ENCODE measurements around the gene ZNF324B.

The ZNF324B gene

GRCh38 chr19:58491393-58491792 lies 40.0 kb downstream of the ZNF324B start:
- TF ChIP-seq, protein P1, sequence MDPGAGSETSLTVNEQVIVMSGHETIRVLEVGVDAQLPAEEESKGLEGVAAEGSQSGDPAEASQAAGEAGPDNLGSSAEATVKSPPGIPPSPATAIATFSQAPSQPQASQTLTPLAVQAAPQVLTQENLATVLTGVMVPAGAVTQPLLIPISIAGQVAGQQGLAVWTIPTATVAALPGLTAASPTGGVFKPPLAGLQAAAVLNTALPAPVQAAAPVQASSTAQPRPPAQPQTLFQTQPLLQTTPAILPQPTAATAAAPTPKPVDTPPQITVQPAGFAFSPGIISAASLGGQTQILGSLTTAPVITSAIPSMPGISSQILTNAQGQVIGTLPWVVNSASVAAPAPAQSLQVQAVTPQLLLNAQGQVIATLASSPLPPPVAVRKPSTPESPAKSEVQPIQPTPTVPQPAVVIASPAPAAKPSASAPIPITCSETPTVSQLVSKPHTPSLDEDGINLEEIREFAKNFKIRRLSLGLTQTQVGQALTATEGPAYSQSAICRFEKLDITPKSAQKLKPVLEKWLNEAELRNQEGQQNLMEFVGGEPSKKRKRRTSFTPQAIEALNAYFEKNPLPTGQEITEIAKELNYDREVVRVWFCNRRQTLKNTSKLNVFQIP (CRISPR knock-in tag; IDR thresholded peaks at IDR 0.05; ENCODE audit: borderline replicate concordance, low read depth), result no peak
- no peak for TF ChIP-seq ZNF8 (CRISPR knock-in tag; IDR thresholded peaks at IDR 0.05)
- TF ChIP-seq GLIS3 (CRISPR knock-in tag; IDR thresholded peaks at IDR 0.05), result no peak
- TF ChIP-seq, protein P2, sequence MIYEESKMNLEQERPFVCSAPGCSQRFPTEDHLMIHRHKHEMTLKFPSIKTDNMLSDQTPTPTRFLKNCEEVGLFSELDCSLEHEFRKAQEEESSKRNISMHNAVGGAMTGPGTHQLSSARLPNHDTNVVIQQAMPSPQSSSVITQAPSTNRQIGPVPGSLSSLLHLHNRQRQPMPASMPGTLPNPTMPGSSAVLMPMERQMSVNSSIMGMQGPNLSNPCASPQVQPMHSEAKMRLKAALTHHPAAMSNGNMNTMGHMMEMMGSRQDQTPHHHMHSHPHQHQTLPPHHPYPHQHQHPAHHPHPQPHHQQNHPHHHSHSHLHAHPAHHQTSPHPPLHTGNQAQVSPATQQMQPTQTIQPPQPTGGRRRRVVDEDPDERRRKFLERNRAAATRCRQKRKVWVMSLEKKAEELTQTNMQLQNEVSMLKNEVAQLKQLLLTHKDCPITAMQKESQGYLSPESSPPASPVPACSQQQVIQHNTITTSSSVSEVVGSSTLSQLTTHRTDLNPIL (CRISPR knock-in tag; IDR thresholded peaks at IDR 0.05; ENCODE audit: low read depth), result no peak
- no peak for TF ChIP-seq TCF4 (CRISPR knock-in tag; IDR thresholded peaks at IDR 0.05; ENCODE audit: borderline replicate concordance)
- TF ChIP-seq RARB (CRISPR knock-in tag; IDR thresholded peaks at IDR 0.05), result no peak
- TF ChIP-seq TOX (CRISPR knock-in tag; IDR thresholded peaks at IDR 0.05; ENCODE audit: borderline replicate concordance), result no peak
- no peak for ATAC-seq

- TF ChIP-seq TCF4 (CRISPR knock-in tag; IDR thresholded peaks at IDR 0.05; ENCODE audit: borderline replicate concordance) (no peak), OSR1 (CRISPR knock-in tag; IDR thresholded peaks at IDR 0.05) (no peak), PPARA (CRISPR knock-in tag; IDR thresholded peaks at IDR 0.05; ENCODE audit: borderline replicate concordance) (no peak)
- no peak for ATAC-seq
Observed at GRCh38 chr19:58492265-58492664, 40.8 kb downstream of the ZNF324B start.

GRCh38 chr19:58497634-58498170 lies 46.3 kb downstream of the ZNF324B start:
- no peak for ATAC-seq
- TF ChIP-seq CSDC2 (CRISPR knock-in tag; IDR thresholded peaks at IDR 0.05) (no peak), ZFP30 (CRISPR knock-in tag; IDR thresholded peaks at IDR 0.05) (no peak), ZNF565 (CRISPR knock-in tag; conservative IDR thresholded peaks at IDR 0.05; ENCODE audit: low read depth) (no peak), TOX (CRISPR knock-in tag; IDR thresholded peaks at IDR 0.05; ENCODE audit: borderline replicate concordance) (no peak), TCF4 (CRISPR knock-in tag; IDR thresholded peaks at IDR 0.05; ENCODE audit: borderline replicate concordance) (no peak), ISL1 (CRISPR knock-in tag; IDR thresholded peaks at IDR 0.05) (no peak), PATZ1 (CRISPR knock-in tag; IDR thresholded peaks at IDR 0.05; ENCODE audit: borderline replicate concordance) (no peak), PPARA (CRISPR knock-in tag; IDR thresholded peaks at IDR 0.05; ENCODE audit: borderline replicate concordance) (no peak), ESRRG (CRISPR knock-in tag; IDR thresholded peaks at IDR 0.05) (no peak), ZFP3 (CRISPR knock-in tag; IDR thresholded peaks at IDR 0.05) (no peak), RARB (CRISPR knock-in tag; IDR thresholded peaks at IDR 0.05) (no peak), SNAI2 (CRISPR knock-in tag; IDR thresholded peaks at IDR 0.05) (no peak), ARNTL (CRISPR knock-in tag; IDR thresholded peaks at IDR 0.05; ENCODE audit: borderline replicate concordance, low read depth) (no peak), ZNF70 (CRISPR knock-in tag; IDR thresholded peaks at IDR 0.05) (no peak), ZC3H10 (CRISPR knock-in tag; IDR thresholded peaks at IDR 0.05) (no peak), OSR1 (CRISPR knock-in tag; IDR thresholded peaks at IDR 0.05) (no peak), GLIS3 (CRISPR knock-in tag; IDR thresholded peaks at IDR 0.05) (no peak)
- TF ChIP-seq, protein P3, sequence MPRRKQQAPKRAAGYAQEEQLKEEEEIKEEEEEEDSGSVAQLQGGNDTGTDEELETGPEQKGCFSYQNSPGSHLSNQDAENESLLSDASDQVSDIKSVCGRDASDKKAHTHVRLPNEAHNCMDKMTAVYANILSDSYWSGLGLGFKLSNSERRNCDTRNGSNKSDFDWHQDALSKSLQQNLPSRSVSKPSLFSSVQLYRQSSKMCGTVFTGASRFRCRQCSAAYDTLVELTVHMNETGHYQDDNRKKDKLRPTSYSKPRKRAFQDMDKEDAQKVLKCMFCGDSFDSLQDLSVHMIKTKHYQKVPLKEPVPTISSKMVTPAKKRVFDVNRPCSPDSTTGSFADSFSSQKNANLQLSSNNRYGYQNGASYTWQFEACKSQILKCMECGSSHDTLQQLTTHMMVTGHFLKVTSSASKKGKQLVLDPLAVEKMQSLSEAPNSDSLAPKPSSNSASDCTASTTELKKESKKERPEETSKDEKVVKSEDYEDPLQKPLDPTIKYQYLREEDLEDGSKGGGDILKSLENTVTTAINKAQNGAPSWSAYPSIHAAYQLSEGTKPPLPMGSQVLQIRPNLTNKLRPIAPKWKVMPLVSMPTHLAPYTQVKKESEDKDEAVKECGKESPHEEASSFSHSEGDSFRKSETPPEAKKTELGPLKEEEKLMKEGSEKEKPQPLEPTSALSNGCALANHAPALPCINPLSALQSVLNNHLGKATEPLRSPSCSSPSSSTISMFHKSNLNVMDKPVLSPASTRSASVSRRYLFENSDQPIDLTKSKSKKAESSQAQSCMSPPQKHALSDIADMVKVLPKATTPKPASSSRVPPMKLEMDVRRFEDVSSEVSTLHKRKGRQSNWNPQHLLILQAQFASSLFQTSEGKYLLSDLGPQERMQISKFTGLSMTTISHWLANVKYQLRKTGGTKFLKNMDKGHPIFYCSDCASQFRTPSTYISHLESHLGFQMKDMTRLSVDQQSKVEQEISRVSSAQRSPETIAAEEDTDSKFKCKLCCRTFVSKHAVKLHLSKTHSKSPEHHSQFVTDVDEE (CRISPR knock-in tag; IDR thresholded peaks at IDR 0.05), result no peak
- TF ChIP-seq, protein P2 (CRISPR knock-in tag; IDR thresholded peaks at IDR 0.05; ENCODE audit: low read depth), result no peak
- TF ChIP-seq, protein P4, sequence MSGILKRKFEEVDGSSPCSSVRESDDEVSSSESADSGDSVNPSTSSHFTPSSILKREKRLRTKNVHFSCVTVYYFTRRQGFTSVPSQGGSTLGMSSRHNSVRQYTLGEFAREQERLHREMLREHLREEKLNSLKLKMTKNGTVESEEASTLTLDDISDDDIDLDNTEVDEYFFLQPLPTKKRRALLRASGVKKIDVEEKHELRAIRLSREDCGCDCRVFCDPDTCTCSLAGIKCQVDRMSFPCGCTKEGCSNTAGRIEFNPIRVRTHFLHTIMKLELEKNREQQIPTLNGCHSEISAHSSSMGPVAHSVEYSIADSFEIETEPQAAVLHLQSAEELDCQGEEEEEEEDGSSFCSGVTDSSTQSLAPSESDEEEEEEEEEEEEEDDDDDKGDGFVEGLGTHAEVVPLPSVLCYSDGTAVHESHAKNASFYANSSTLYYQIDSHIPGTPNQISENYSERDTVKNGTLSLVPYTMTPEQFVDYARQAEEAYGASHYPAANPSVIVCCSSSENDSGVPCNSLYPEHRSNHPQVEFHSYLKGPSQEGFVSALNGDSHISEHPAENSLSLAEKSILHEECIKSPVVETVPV (CRISPR knock-in tag; IDR thresholded peaks at IDR 0.05), result no peak
